ENCODE results near the gene OR2W1. TPM values are rescaled to one million over a fixed set of nuclear protein-coding genes. Genes with fewer than 3 reads are reported as not detected.

OR2W1 gene
- total and polyA plus RNA-seq, 7 donors = not detected

- Histone ChIP-seq H3K27ac (no peak overlapping the region), H3K4me3 (no peak overlapping the region), H3K4me1 (no peaks in the 10 kb centered on the region), H3K9me3 (no peaks in the 10 kb centered on the region), H3K27me3 (ENCODE audit: insufficient read depth in 3 of 3, low read length in 2 of 3) (peaks cover 0 to 2% (median 0%) of the 10 kb centered on the region in 3 donors), H3K36me3 (ENCODE audit: insufficient read depth in 1 of 2, low read depth in 1 of 2) (no peaks in the 10 kb centered on the region)
- ATAC-seq = no peak
- intact Hi-C loops (cut with DNase I) = no loop called here
- no peak for TF ChIP-seq CTCF (IDR thresholded peaks at IDR 0.05)
- DNase-seq = no peak
These were observed 36.3 kb upstream of the OR2W1 start for GRCh38 chr6:29081312-29081711.

GRCh38 chr6:29079203-29079602 is 34.2 kb upstream of the OR2W1 start:
- Histone ChIP-seq H3K27ac (no peak overlapping the region), H3K4me3 (no peak overlapping the region), H3K27me3 (ENCODE audit: insufficient read depth in 3 of 3, low read length in 2 of 3) (peaks cover 0 to 2% (median 0%) of the 10 kb centered on the region in 3 donors), H3K36me3 (ENCODE audit: insufficient read depth in 1 of 2, low read depth in 1 of 2) (no peaks in the 10 kb centered on the region), H3K9me3 (no peaks in the 10 kb centered on the region), H3K4me1 (no peaks in the 10 kb centered on the region)
- WGBS, 3 donors = 83 to 88% (median 85%) methylated on average over 1 of the region's 1 CpG
- no peak for ATAC-seq
- intact Hi-C loops (cut with DNase I) = no loop called here
- TF ChIP-seq CTCF (IDR thresholded peaks at IDR 0.05) = no peak
- no peak for DNase-seq

- no peak overlapping the region for H3K4me3 ChIP-seq
- H3K4me1 ChIP-seq = no peaks in the 10 kb centered on the region
- DNase-seq (no peak), ATAC-seq (no peak)
- H3K27me3 ChIP-seq (ENCODE audit: insufficient read depth in 3 of 3, low read length in 2 of 3) = no peaks in the 10 kb centered on the region
- no peak for TF ChIP-seq CTCF (IDR thresholded peaks at IDR 0.05)
- WGBS, 3 donors = 29 to 32% (median 30%) methylated on average over 9 of the region's 9 CpGs
- H3K36me3 ChIP-seq (ENCODE audit: insufficient read depth in 1 of 2, low read depth in 1 of 2) = no peaks in the 10 kb centered on the region
- intact Hi-C loops (cut with DNase I) = no loop called here
- no peak overlapping the region for H3K27ac ChIP-seq
- no peaks in the 10 kb centered on the region for H3K9me3 ChIP-seq
These were observed 27.1 kb upstream of the OR2W1 start for GRCh38 chr6:29071831-29072723.

GRCh38 chr6:29051680-29052079 is 6.7 kb upstream of the OR2W1 start:
- no peaks in the 10 kb centered on the region for H3K36me3 ChIP-seq (ENCODE audit: insufficient read depth in 1 of 2, low read depth in 1 of 2)
- DNase-seq (no peak), ATAC-seq (no peak)
- intact Hi-C loops (cut with DNase I) = no loop called here
- no peaks in the 10 kb centered on the region for H3K4me1 ChIP-seq
- TF ChIP-seq CTCF (IDR thresholded peaks at IDR 0.05) = no peak
- WGBS, 3 donors = 81 to 85% (median 82%) methylated on average over 3 of the region's 3 CpGs
- no peaks in the 10 kb centered on the region for H3K27me3 ChIP-seq (ENCODE audit: insufficient read depth in 3 of 3, low read length in 2 of 3)
- H3K4me3 ChIP-seq = no peak overlapping the region
- H3K27ac ChIP-seq = no peak overlapping the region
- peaks cover 11% of the 10 kb centered on the region for H3K9me3 ChIP-seq

All from psoas muscle (tissue), 8 donors.